Measurements from ENCODE around the gene SLITRK3. TPM values are rescaled to one million over a fixed set of nuclear protein-coding genes. Genes with fewer than 3 reads are reported as not detected.

The SLITRK3 gene
- total and polyA plus RNA-seq, 2 of the 13 experiments (the other 11 are each of a cell fraction or from before 2014, with no cell fraction given), result not detected

DNA sequence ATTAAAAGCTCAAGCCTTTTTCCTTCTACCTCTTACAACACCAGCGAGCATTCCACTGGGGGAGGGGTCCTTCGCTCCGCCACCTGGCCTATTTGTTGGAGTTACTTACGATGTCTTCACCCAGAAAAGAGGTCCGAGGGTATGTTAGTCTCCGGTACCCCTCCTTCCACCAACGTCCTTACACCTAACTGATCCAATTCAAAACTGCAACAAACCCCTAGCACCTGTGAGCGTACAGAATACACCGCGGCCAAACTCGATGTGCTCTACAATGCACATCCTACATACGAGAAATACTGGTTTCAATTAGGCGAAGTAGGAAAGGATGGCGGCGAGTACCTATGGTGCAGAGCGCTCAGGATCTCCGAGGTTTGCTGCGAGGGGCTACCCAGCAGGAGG is 944 bp downstream of the SLITRK3 start:
- no peaks in the 10 kb centered on the region for H3K79me2 ChIP-seq (ENCODE audit: insufficient read depth, low read length)
- peaks cover 5 to 38% of the 10 kb centered on the region in 2 experiments; a peak in 4 of 5 replicates for H3K27me3 ChIP-seq (ENCODE audit: control insufficient read depth in 1 of 2, insufficient read depth in 2 of 2, low read length in 2 of 2)
- 47% methylated on average over 18 of the region's 18 CpGs for WGBS (ENCODE audit: low lambda C conversion rate)
- FAIRE-seq (no peak), ATAC-seq (no peak; the same call in 2 of the 3 replicates), DNase-seq (ENCODE audit: low spot score) (no peak)
- no peaks in the 10 kb centered on the region for H4K20me1 ChIP-seq (ENCODE audit: insufficient read depth, low read length)
- BruUV-seq (replicated peaks), result no TSS peak
- ChIA-PET POLR2A (no interaction called here), CTCF (ENCODE audit: low intra/inter-chr PET ratio, low total read pairs) (no interaction called here)
- no peaks in the 10 kb centered on the region for H3K36me3 ChIP-seq (replicated peaks in 1 of 2; ENCODE audit: control insufficient read depth in 1 of 2, insufficient read depth in 2 of 2, low read length in 2 of 2)
- no peak overlapping the region for H3K4me3 ChIP-seq (replicated peaks in 1 of 3; ENCODE audit: insufficient read depth in 1 of 3, low read depth in 2 of 3, low read length in 3 of 3)
- intact Hi-C loops (cut with micrococcal nuclease; ENCODE audit: unreplicated experiment), result no loop called here
- no peak overlapping the region for H3K27ac ChIP-seq (ENCODE audit: extremely low read length, insufficient read depth, low read length)
- H3K4me1 ChIP-seq (ENCODE audit: insufficient read depth, low read length), result no peaks in the 10 kb centered on the region; the same call in 1 of the 2 replicates
- no peak overlapping the region for H2AFZ ChIP-seq (ENCODE audit: low read length)
- TF ChIP-seq KDM6A (CRISPR knock-in tag; IDR thresholded peaks at IDR 0.05; ENCODE audit: low read depth) (no peak), NR2F1 (CRISPR knock-in tag; IDR thresholded peaks at IDR 0.05) (no peak), ZNF83 (CRISPR knock-in tag; IDR thresholded peaks at IDR 0.05; ENCODE audit: borderline replicate concordance) (no peak), IRF9 (CRISPR knock-in tag; IDR thresholded peaks at IDR 0.05; ENCODE audit: borderline replicate concordance) (no peak), ZBTB20 (CRISPR knock-in tag; IDR thresholded peaks at IDR 0.05; ENCODE audit: borderline replicate concordance, low read depth) (no peak), ZNF616 (CRISPR knock-in tag; IDR thresholded peaks at IDR 0.05; ENCODE audit: low read depth) (no peak), ZBTB21 (CRISPR knock-in tag; IDR thresholded peaks at IDR 0.05) (no peak), KLF15 (CRISPR knock-in tag; IDR thresholded peaks at IDR 0.05; ENCODE audit: borderline replicate concordance) (no peak)
- TF ChIP-seq, protein P1, sequence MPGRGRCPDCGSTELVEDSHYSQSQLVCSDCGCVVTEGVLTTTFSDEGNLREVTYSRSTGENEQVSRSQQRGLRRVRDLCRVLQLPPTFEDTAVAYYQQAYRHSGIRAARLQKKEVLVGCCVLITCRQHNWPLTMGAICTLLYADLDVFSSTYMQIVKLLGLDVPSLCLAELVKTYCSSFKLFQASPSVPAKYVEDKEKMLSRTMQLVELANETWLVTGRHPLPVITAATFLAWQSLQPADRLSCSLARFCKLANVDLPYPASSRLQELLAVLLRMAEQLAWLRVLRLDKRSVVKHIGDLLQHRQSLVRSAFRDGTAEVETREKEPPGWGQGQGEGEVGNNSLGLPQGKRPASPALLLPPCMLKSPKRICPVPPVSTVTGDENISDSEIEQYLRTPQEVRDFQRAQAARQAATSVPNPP (CRISPR knock-in tag; IDR thresholded peaks at IDR 0.05), result no peak
- H3K9ac ChIP-seq (ENCODE audit: insufficient read depth, low read depth, low read length), result no peak overlapping the region
- in situ Hi-C loops (cut with HindIII; ENCODE audit: extremely low pct_ligation_motif_present, low pct_unique_long_range_greater_than_20kb), result no loop called here
- H3K4me2 ChIP-seq (ENCODE audit: low read depth, low read length), result no peak overlapping the region
- H3K9me3 ChIP-seq (ENCODE audit: low read length), result no peaks in the 10 kb centered on the region

Data from HepG2 (cell line).